Ascending aorta (tissue), 2 donors: ENCODE data around the gene SOX11. TPM values are rescaled to one million over a fixed set of nuclear protein-coding genes. Genes with fewer than 3 reads are reported as not detected.

ENCODE experiments used
- DNase-seq, 2 donors: peaks; one replicate each; pipeline ENCODE4 v3.0.0-alpha.2; 2019; ENCODE audit warnings: low spot score in 2 of 2
- H3K27ac ChIP-seq, 2 donors: fragments of 200-600 bp; sonication (generic); one replicate each; pipeline ENCODE4 v1.5.1; 2016 to 2017; ENCODE audit warnings: mild to moderate bottlenecking in 1 of 2
- H3K27me3 ChIP-seq: fragments of 200-600 bp; sonication (generic); one replicate; pipeline ENCODE4 v1.5.1; 2017
- H3K36me3 ChIP-seq, 2 donors: fragments of 200-600 bp; sonication (generic); one replicate each; pipeline ENCODE4 v1.5.1; 2016
- H3K4me1 ChIP-seq, 2 donors: fragments of 200-600 bp; sonication (generic); one replicate each; pipeline ENCODE4 v1.5.1; 2016 to 2017; ENCODE audit warnings: mild to moderate bottlenecking in 1 of 2
- H3K4me3 ChIP-seq, 2 donors: fragments of 200-600 bp; sonication (generic); one replicate each; pipeline ENCODE4 v1.5.1; 2016 to 2017; ENCODE audit warnings: mild to moderate bottlenecking in 1 of 2
- H3K9me3 ChIP-seq, 2 donors: fragments of 200-600 bp; sonication (generic); one replicate each; pipeline ENCODE4 v1.5.1; 2016
- intact Hi-C: fragments of 100-400 bp; cut with DNase I; formaldehyde crosslinking; loops from one replicate; pipeline ENCODE4 v1.15.1; 2023
- total RNA-seq: library from RNA; depleted of rRNA; stranded (reverse); fragments of >200 nt; gene quantifications from one replicate; pipeline ENCODE4 v1.1.0, GENCODE V29; 2016
- TF ChIP-seq, protein P1 (sequence below), 3 experiments: fragments of 200-600 bp in 2 of 3; fragments of 450-650 bp in 1 of 3; sonication (generic) in 2 of 3; IDR thresholded peaks; one replicate each; pipeline ENCODE4 v1.5.1; 2016 to 2019; ENCODE audit warnings: antibody characterized with exemption in 3 of 3, mild to moderate bottlenecking in 1 of 3, moderate library complexity in 1 of 3

Gene SOX11
- total RNA-seq, 1 donor from 2014 or later: not detected

DNA sequence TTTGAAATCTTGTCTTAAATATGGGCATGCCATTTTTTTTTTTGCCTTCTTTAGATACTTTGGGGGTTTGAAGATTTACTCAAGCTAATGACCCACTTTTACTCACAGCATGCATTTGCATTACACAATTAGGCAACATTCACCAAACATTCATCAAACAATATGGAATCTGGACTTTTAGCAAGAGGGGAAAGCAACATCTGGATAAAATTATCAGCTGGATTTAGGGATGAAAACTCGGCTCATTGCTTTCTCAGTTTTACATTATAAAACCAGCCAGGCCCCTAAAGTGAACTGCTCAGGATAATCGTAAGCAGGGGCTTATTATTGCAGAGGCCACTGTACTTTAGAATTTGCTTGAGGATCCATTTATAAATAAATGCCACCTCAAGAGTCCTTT, 44.7 kb downstream of the SOX11 start:
- H3K4me1 ChIP-seq: no peaks in the 10 kb centered on the region
- no peak overlapping the region for H3K27ac ChIP-seq
- H3K27me3 ChIP-seq: no peaks in the 10 kb centered on the region
- no peak overlapping the region for H3K4me3 ChIP-seq
- H3K9me3 ChIP-seq: no peaks in the 10 kb centered on the region
- no peaks in the 10 kb centered on the region for H3K36me3 ChIP-seq
- TF ChIP-seq, protein P1, sequence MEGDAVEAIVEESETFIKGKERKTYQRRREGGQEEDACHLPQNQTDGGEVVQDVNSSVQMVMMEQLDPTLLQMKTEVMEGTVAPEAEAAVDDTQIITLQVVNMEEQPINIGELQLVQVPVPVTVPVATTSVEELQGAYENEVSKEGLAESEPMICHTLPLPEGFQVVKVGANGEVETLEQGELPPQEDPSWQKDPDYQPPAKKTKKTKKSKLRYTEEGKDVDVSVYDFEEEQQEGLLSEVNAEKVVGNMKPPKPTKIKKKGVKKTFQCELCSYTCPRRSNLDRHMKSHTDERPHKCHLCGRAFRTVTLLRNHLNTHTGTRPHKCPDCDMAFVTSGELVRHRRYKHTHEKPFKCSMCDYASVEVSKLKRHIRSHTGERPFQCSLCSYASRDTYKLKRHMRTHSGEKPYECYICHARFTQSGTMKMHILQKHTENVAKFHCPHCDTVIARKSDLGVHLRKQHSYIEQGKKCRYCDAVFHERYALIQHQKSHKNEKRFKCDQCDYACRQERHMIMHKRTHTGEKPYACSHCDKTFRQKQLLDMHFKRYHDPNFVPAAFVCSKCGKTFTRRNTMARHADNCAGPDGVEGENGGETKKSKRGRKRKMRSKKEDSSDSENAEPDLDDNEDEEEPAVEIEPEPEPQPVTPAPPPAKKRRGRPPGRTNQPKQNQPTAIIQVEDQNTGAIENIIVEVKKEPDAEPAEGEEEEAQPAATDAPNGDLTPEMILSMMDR (IDR thresholded peaks at IDR 0.05): no peak
- no peak for DNase-seq
- intact Hi-C loops: no loop called here

GRCh38 chr2:5740053-5740452, 47.9 kb downstream of the SOX11 start:
- H3K27ac ChIP-seq: no peak overlapping the region
- H3K9me3 ChIP-seq: no peaks in the 10 kb centered on the region
- no peaks in the 10 kb centered on the region for H3K36me3 ChIP-seq
- intact Hi-C loops: no loop called here
- TF ChIP-seq, protein P1 (IDR thresholded peaks at IDR 0.05): no peak
- DNase-seq: no peak
- H3K27me3 ChIP-seq: no peaks in the 10 kb centered on the region
- no peaks in the 10 kb centered on the region for H3K4me1 ChIP-seq
- no peak overlapping the region for H3K4me3 ChIP-seq

DNA sequence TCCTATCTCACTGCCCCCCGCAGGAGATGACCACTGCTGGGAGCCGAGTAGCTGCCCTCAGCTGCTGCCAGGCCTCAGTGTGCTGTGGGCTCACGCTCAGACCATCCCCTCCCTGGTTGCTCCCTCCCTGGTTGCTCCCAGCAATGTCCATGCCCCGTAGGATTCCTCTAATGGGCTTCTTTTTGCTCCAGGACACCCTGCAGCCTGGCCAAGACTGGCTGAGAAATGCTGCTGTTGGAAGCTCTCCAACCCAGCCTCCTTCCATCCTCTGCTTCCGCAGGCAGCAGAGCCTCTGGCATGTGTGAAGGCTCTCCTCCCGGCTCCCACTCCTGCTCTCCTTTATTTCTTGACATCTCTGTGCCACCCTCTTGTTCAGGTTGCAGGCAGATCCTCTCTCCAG, 48.6 kb downstream of the SOX11 start:
- Histone ChIP-seq H3K4me3 (no peak overlapping the region), H3K27ac (no peak overlapping the region), H3K36me3 (no peaks in the 10 kb centered on the region), H3K27me3 (no peaks in the 10 kb centered on the region), H3K9me3 (no peaks in the 10 kb centered on the region), H3K4me1 (no peaks in the 10 kb centered on the region)
- TF ChIP-seq, protein P1 (IDR thresholded peaks at IDR 0.05): no peak
- DNase-seq: no peak
- intact Hi-C loops: no loop called here

DNA sequence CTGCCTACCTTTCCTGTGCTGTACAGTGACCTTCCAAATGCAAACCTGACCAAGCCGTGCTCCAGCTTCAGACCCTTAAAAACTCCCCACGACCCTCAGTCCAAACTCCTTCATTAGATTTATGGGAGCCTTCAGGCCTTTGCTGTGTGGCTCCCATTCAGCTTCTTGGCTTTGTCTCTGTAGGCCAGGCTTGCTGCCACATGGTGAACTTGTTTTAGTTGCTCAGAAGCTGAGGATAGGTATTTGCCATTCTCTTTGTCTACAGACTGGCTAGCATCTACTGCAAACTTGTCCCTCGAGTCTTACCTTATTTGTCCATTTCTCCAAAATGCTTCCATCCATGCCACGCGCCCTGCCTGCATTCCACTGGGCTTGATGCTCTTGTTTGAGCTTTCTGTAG, 49.1 kb downstream of the SOX11 start:
- no peaks in the 10 kb centered on the region for H3K36me3 ChIP-seq
- no peak for DNase-seq
- no peaks in the 10 kb centered on the region for H3K9me3 ChIP-seq
- H3K4me1 ChIP-seq: no peaks in the 10 kb centered on the region
- intact Hi-C loops: no loop called here
- no peak overlapping the region for H3K4me3 ChIP-seq
- H3K27me3 ChIP-seq: no peaks in the 10 kb centered on the region
- TF ChIP-seq, protein P1 (IDR thresholded peaks at IDR 0.05): no peak
- no peak overlapping the region for H3K27ac ChIP-seq

DNA sequence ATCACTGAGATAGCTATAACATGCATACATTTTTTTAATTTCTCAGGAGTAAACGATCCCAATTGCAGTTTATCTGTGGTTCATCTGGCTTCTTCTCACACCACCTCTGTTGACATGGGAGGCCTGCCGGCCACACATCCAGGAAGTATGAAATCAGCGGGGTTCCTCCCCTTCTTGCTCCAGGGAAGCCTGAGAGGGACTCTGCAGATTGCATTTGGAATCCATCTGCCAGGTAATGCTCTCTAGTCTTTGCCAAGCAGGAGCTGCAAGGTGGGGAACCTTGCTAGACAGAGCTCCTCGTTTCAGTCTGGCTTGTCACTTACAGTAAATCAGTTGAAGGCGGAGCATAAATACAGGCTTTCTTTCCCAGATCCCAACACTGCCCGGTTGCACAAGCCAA, 49.9 kb downstream of the SOX11 start:
- Histone ChIP-seq H3K4me1 (no peaks in the 10 kb centered on the region), H3K9me3 (no peaks in the 10 kb centered on the region), H3K27ac (no peak overlapping the region), H3K36me3 (no peaks in the 10 kb centered on the region), H3K27me3 (no peaks in the 10 kb centered on the region), H3K4me3 (no peak overlapping the region)
- intact Hi-C loops: no loop called here
- TF ChIP-seq, protein P1 (IDR thresholded peaks at IDR 0.05): no peak
- DNase-seq: no peak

DNA sequence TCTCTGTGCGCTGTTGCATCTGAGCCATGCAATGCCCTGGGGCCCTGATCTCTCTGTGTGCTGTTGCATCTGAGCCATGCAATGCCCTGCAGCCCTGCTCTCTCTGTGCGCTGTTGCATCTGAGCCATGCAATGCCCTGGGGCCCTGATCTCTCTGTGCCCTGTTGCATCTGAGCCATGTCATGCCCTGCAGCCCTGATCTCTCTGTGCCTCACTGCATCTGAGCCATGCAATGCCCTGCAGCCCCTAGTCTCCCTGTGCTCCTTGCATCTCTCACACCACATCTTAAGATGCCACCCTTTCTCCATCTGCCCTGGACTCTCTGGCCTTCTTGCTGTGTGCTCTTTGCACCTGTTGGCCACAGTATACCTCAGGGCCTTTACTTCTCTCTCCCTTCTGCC, 56.2 kb downstream of the SOX11 start:
- no peak for DNase-seq
- TF ChIP-seq, protein P1 (IDR thresholded peaks at IDR 0.05): no peak
- Histone ChIP-seq H3K4me3 (no peak overlapping the region), H3K4me1 (no peaks in the 10 kb centered on the region), H3K36me3 (no peaks in the 10 kb centered on the region), H3K9me3 (no peaks in the 10 kb centered on the region), H3K27me3 (no peaks in the 10 kb centered on the region), H3K27ac (no peak overlapping the region)
- intact Hi-C loops: no loop called here
